GM23338 (cell line): Measurements from ENCODE around the gene BID. TPM values are rescaled to one million over a fixed set of nuclear protein-coding genes. Genes with fewer than 3 reads are reported as not detected.

Experiments used
- ATAC-seq: fragments of 200-7000 bp; cut with Tn5 transposase; 3 replicates; pipeline ENCODE4 v1.9.1; 2020
- DNase-seq: peaks from one replicate; pipeline ENCODE4 v3.0.0-alpha.2; 2015; ENCODE audit warnings: low spot score
- H2AFZ ChIP-seq: fragments of 200-600 bp; sonication (generic); 2 replicates; pipeline ENCODE4 v1.8.0; 2016; ENCODE audit warnings: antibody characterized with exemption, mild to moderate bottlenecking, moderate library complexity
- H3F3A ChIP-seq: fragments of 200-600 bp; sonication (generic); replicated peaks from 2 replicates; pipeline ENCODE4 v1.8.0; 2017; ENCODE audit warnings: antibody characterized with exemption, mixed run types, low read depth
- H3K27ac ChIP-seq: fragments of 200-600 bp; sonication (generic); 2 replicates; pipeline ENCODE4 v1.6.1; 2016; ENCODE audit warnings: low read depth
- H3K27me3 ChIP-seq: fragments of 200-600 bp; sonication (generic); 2 replicates; pipeline ENCODE4 v1.8.0; 2016; ENCODE audit warnings: mild to moderate bottlenecking, mixed run types, moderate library complexity; ENCODE audit not compliant: insufficient read depth
- H3K36me3 ChIP-seq: fragments of 200-600 bp; sonication (generic); 2 replicates; pipeline ENCODE4 v1.8.0; 2016; ENCODE audit warnings: mild to moderate bottlenecking; ENCODE audit not compliant: insufficient read depth
- H3K4me1 ChIP-seq: fragments of 200-600 bp; sonication (generic); 2 replicates; pipeline ENCODE4 v1.8.0; 2016; ENCODE audit warnings: mild to moderate bottlenecking, moderate library complexity; ENCODE audit not compliant: insufficient read depth
- H3K4me2 ChIP-seq: fragments of 200-600 bp; sonication (generic); 2 replicates; pipeline ENCODE4 v1.7.1; 2017; ENCODE audit warnings: mixed run types
- H3K4me3 ChIP-seq: fragments of 200-600 bp; sonication (generic); 2 replicates; pipeline ENCODE4 v1.6.1; 2016; ENCODE audit warnings: mixed run types
- H3K79me2 ChIP-seq: fragments of 200-600 bp; sonication (generic); replicated peaks from 2 replicates; pipeline ENCODE4 v1.8.0; 2017; ENCODE audit warnings: mild to moderate bottlenecking; ENCODE audit not compliant: insufficient read depth
- H3K9me2 ChIP-seq: fragments of 200-600 bp; sonication (generic); 2 replicates; pipeline ENCODE4 v1.8.0; 2017; ENCODE audit not compliant: insufficient read depth
- H4K20me1 ChIP-seq: fragments of 200-600 bp; sonication (generic); replicated peaks from 2 replicates; pipeline ENCODE4 v1.8.0; 2017; ENCODE audit warnings: mild to moderate bottlenecking; ENCODE audit not compliant: insufficient read depth
- H3K27ac Mint-ChIP-seq: 2 replicates; pipeline ENCODE4 v1.8.0; 2020; ENCODE audit warnings: inconsistent platforms, mild to moderate bottlenecking, moderate library complexity, mixed read lengths
- H3K27me3 Mint-ChIP-seq: 3 replicates; pipeline ENCODE4 v1.8.0; 2022; ENCODE audit warnings: low read depth, mild to moderate bottlenecking, moderate library complexity, mixed read lengths, inconsistent platforms; ENCODE audit not compliant: insufficient read depth, poor library complexity
- H3K36me3 Mint-ChIP-seq: 3 replicates; pipeline ENCODE4 v1.8.0; 2021; ENCODE audit warnings: low read depth, mild to moderate bottlenecking, inconsistent platforms, moderate library complexity, mixed read lengths
- H3K4me1 Mint-ChIP-seq: 3 replicates; pipeline ENCODE4 v1.8.0; 2020; ENCODE audit warnings: mild to moderate bottlenecking, inconsistent platforms, mixed read lengths
- H3K4me3 Mint-ChIP-seq: 3 replicates; pipeline ENCODE4 v1.8.0; 2021; ENCODE audit warnings: moderate library complexity, mild to moderate bottlenecking, inconsistent platforms, mixed read lengths
- H3K9me3 Mint-ChIP-seq: 3 replicates; pipeline ENCODE4 v1.8.0; 2020; ENCODE audit warnings: moderate library complexity, mild to moderate bottlenecking, inconsistent platforms, mixed read lengths
- CTCF ChIP-seq, 2 experiments: fragments of 200-600 bp in 1 of 2; sonication (generic) in 1 of 2; conservative IDR thresholded peaks; 2 replicates each; pipeline versions ENCODE4 v1.5.1 to v1.6.1; 2016 to 2017; ENCODE audit warnings: antibody characterized with exemption in 2 of 2, low read depth in 2 of 2, mild to moderate bottlenecking in 2 of 2, moderate library complexity in 1 of 2
- EZH2 ChIP-seq: fragments of 200-600 bp; sonication (generic); IDR thresholded peaks from one replicate; pipeline ENCODE4 v1.8.0; 2017; ENCODE audit warnings: antibody characterized with exemption, mild to moderate bottlenecking, low read depth; ENCODE audit not compliant: unreplicated experiment
- EZH2phosphoT487 ChIP-seq: fragments of 200-600 bp; sonication (generic); IDR thresholded peaks from one replicate; pipeline ENCODE4 v1.8.1; 2018; ENCODE audit warnings: antibody characterized with exemption; ENCODE audit not compliant: unreplicated experiment
- JUNB ChIP-seq: IDR thresholded peaks from one replicate; pipeline ENCODE4 v1.6.1; 2016; ENCODE audit warnings: antibody characterized with exemption; ENCODE audit not compliant: unreplicated experiment
- NANOG ChIP-seq: IDR thresholded peaks from 2 replicates; pipeline ENCODE4 v1.6.1; 2016; ENCODE audit warnings: antibody characterized with exemption, borderline replicate concordance
- POLR2AphosphoS5 ChIP-seq: IDR thresholded peaks from 2 replicates; pipeline ENCODE4 v1.6.1; 2016; ENCODE audit warnings: antibody characterized with exemption, low read depth
- REST ChIP-seq: IDR thresholded peaks from one replicate; pipeline ENCODE4 v1.6.1; 2018; ENCODE audit warnings: antibody characterized with exemption; ENCODE audit not compliant: unreplicated experiment
- STAT1 ChIP-seq: IDR thresholded peaks from one replicate; pipeline ENCODE4 v1.6.1; 2016; ENCODE audit warnings: antibody characterized with exemption; ENCODE audit not compliant: unreplicated experiment
- ZNF114 ChIP-seq: fragments of 250-450 bp; sonication (Bioruptor Pico); IDR thresholded peaks from 2 replicates; pipeline ENCODE4 v1.5.0; 2020; ENCODE audit warnings: mild to moderate bottlenecking, moderate library complexity
- ZNF331 ChIP-seq: fragments of 250-450 bp; sonication (Bioruptor Pico); IDR thresholded peaks from 2 replicates; pipeline ENCODE4 v1.5.0; 2020; ENCODE audit warnings: low read depth, mild to moderate bottlenecking, moderate library complexity
- polyA plus RNA-seq: library from polyadenylated mRNA; unstranded; fragments of >200 nt; fragmentation: Nextera tagmentation; extraction: Ambion mirVana; gene quantifications from 2 replicates; pipeline ENCODE4 v1.2.1, GENCODE V29; 2016
- total RNA-seq: library from RNA; depleted of rRNA; stranded (reverse); fragments of >200 nt; shearing (Covaris generic); gene quantifications from 2 replicates; pipeline ENCODE4 v1.2.3, GENCODE V29; 2014
- TF ChIP-seq, protein P1 (sequence below): fragments of 250-450 bp; sonication (Bioruptor Pico); IDR thresholded peaks from 2 replicates; pipeline ENCODE4 v1.5.0; 2020; ENCODE audit warnings: mild to moderate bottlenecking, moderate library complexity

Gene BID
- total and polyA plus RNA-seq, 2 experiments from 2014 or later: 65.1 to 125 TPM

DNA sequence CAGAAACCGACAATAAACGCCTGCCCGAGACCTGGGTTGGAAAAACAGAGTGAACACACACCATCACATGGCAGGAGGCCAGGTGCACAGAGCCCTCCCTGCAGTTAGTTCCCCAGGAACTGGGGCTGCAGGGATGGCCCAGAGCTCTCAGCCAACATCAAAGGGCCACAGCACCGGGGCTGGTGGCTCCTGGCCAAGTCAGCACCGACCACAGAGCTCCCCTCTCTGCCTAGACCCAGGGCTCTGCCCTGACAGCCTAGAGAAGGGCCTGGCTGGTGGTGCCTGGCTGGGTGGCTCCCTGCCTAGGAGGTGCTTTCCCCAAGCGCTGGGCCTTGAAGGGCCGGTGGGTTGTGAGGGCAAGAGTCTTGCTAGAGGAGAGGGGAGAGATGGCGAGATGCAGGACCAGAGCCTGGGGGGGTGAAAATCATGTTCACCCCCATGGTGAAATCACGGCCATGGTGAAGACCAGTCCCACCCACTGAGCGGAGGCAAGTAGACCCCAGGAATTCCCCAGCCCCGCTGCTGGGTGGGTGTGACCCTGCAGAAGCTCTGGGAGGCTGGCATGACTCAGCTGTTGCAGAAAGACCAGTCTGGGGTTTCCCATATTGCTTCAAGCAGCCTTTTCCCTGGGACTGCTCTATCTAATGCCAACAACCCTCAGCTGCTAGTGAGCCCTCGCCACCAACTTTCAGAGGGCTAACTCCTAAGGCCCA lies 7.2 kb upstream of the BID start:
- ATAC-seq: no peak
- Mint-ChIP-seq H3K27me3 (peaks cover 18% of the 10 kb centered on the region), H3K36me3 (no peaks in the 10 kb centered on the region; the same call in 2 of the 3 replicates), H3K4me1 (peaks cover 25% of the 10 kb centered on the region), H3K4me3 (no peak overlapping the region), H3K9me3 (peaks cover 4% of the 10 kb centered on the region; the same call in 1 of the 3 replicates), H3K27ac (no peak overlapping the region; the same call in 1 of the 2 replicates)
- TF ChIP-seq POLR2AphosphoS5 (no peak), EZH2 (no peak), ZNF331 (CRISPR knock-in tag) (no peak), REST (no peak), CTCF (conservative IDR thresholded peaks at IDR 0.05; ENCODE audit: low read depth in 2 of 2) (no peak), EZH2phosphoT487 (no peak), NANOG (no peak), ZNF114 (CRISPR knock-in tag) (no peak), JUNB (no peak), STAT1 (no peak)
- TF ChIP-seq, protein P1, sequence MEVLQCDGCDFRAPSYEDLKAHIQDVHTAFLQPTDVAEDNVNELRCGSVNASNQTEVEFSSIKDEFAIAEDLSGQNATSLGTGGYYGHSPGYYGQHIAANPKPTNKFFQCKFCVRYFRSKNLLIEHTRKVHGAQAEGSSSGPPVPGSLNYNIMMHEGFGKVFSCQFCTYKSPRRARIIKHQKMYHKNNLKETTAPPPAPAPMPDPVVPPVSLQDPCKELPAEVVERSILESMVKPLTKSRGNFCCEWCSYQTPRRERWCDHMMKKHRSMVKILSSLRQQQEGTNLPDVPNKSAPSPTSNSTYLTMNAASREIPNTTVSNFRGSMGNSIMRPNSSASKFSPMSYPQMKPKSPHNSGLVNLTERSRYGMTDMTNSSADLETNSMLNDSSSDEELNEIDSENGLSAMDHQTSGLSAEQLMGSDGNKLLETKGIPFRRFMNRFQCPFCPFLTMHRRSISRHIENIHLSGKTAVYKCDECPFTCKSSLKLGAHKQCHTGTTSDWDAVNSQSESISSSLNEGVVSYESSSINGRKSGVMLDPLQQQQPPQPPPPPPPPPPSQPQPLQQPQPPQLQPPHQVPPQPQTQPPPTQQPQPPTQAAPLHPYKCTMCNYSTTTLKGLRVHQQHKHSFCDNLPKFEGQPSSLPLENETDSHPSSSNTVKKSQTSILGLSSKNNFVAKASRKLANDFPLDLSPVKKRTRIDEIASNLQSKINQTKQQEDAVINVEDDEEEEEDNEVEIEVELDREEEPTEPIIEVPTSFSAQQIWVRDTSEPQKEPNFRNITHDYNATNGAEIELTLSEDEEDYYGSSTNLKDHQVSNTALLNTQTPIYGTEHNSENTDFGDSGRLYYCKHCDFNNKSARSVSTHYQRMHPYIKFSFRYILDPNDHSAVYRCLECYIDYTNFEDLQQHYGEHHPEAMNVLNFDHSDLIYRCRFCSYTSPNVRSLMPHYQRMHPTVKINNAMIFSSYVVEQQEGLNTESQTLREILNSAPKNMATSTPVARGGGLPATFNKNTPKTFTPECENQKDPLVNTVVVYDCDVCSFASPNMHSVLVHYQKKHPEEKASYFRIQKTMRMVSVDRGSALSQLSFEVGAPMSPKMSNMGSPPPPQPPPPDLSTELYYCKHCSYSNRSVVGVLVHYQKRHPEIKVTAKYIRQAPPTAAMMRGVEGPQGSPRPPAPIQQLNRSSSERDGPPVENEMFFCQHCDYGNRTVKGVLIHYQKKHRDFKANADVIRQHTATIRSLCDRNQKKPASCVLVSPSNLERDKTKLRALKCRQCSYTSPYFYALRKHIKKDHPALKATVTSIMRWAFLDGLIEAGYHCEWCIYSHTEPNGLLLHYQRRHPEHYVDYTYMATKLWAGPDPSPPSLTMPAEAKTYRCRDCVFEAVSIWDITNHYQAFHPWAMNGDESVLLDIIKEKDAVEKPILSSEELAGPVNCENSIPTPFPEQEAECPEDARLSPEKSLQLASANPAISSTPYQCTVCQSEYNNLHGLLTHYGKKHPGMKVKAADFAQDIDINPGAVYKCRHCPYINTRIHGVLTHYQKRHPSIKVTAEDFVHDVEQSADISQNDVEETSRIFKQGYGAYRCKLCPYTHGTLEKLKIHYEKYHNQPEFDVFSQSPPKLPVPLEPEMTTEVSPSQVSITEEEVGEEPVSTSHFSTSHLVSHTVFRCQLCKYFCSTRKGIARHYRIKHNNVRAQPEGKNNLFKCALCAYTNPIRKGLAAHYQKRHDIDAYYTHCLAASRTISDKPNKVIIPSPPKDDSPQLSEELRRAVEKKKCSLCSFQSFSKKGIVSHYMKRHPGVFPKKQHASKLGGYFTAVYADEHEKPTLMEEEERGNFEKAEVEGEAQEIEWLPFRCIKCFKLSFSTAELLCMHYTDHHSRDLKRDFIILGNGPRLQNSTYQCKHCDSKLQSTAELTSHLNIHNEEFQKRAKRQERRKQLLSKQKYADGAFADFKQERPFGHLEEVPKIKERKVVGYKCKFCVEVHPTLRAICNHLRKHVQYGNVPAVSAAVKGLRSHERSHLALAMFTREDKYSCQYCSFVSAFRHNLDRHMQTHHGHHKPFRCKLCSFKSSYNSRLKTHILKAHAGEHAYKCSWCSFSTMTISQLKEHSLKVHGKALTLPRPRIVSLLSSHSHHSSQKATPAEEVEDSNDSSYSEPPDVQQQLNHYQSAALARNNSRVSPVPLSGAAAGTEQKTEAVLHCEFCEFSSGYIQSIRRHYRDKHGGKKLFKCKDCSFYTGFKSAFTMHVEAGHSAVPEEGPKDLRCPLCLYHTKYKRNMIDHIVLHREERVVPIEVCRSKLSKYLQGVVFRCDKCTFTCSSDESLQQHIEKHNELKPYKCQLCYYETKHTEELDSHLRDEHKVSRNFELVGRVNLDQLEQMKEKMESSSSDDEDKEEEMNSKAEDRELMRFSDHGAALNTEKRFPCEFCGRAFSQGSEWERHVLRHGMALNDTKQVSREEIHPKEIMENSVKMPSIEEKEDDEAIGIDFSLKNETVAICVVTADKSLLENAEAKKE (CRISPR knock-in tag): no peak
- Histone ChIP-seq H3K79me2 (no peaks in the 10 kb centered on the region), H4K20me1 (no peaks in the 10 kb centered on the region), H2AFZ (no peak overlapping the region), H3K4me3 (no peak overlapping the region), H3K4me2 (no peak overlapping the region), H3K27ac (no peak overlapping the region), H3K4me1 (no peaks in the 10 kb centered on the region; the same call in 1 of the 2 replicates), H3K9me2 (no peaks in the 10 kb centered on the region), H3K36me3 (no peaks in the 10 kb centered on the region), H3K27me3 (no peaks in the 10 kb centered on the region), H3F3A (no peaks in the 10 kb centered on the region)
- DNase-seq: no peak
